ENCODE results near the gene GABRA4. TPM values are rescaled to one million over a fixed set of nuclear protein-coding genes. Genes with fewer than 3 reads are reported as not detected.
A peak's percentile ranks its signal among the peaks of the same experiment; 100 is the strongest.

Gene GABRA4
- polyA plus RNA-seq, 1 experiment, result 3.1 TPM

- no peaks in the 10 kb centered on the region for H3K27me3 ChIP-seq (ENCODE audit: control insufficient read depth, insufficient read depth, low read length)
- peak overlapping the region; percentile 68 for H3K4me3 ChIP-seq (ENCODE audit: low read depth, low read length)
- H3K27ac ChIP-seq (ENCODE audit: low read depth, low read length), result no peak overlapping the region
- ChIA-PET POLR2A (no interaction called here), CTCF (interaction anchor here (0.6 to 3.1 kb wide), 11 partner anchors 10 to 479 kb away, joined by 3 to 34 read pairs (median 5); no protein-coding TSS in a partner anchor)
- DNase-seq (ENCODE audit: low read depth, low spot score), result no peak
- H3K9me3 ChIP-seq (ENCODE audit: control insufficient read depth, insufficient read depth, low read length), result no peaks in the 10 kb centered on the region
- TF ChIP-seq CTCF (IDR thresholded peaks at IDR 0.05; ENCODE audit: low read depth, low read length), result no peak
Measured at GRCh38 chr4:47031751-47032404, 38.5 kb upstream of the GABRA4 start.

- peak; percentile 30 for DNase-seq (ENCODE audit: low read depth, low spot score)
- POLR2A ChIA-PET, result no interaction called here
- no peaks in the 10 kb centered on the region for H3K27me3 ChIP-seq (ENCODE audit: control insufficient read depth, insufficient read depth, low read length)
- CTCF ChIA-PET, result interaction anchor here (0.6 kb wide), 1 partner anchor 479 kb away, joined by 3 read pairs; no protein-coding TSS in a partner anchor
- no peaks in the 10 kb centered on the region for H3K9me3 ChIP-seq (ENCODE audit: control insufficient read depth, insufficient read depth, low read length)
- TF ChIP-seq CTCF (IDR thresholded peaks at IDR 0.05; ENCODE audit: low read depth, low read length), result no peak
- H3K4me3 ChIP-seq (ENCODE audit: low read depth, low read length), result peak within 1 kb of the TSS; percentile 68
- H3K27ac ChIP-seq (ENCODE audit: low read depth, low read length), result no peak within 1 kb of the TSS
Measured at GRCh38 chr4:47031011-47031678, 37.8 kb upstream of the GABRA4 start, which contains the start of gene GABRB1. TSS of gene GABRB1 (plus strand) at chr4:47031567.

GRCh38 chr4:47017494-47017893 is 24.1 kb upstream of the GABRA4 start:
- no peak for DNase-seq (ENCODE audit: low read depth, low spot score)
- ChIA-PET POLR2A (interaction anchor here (0.7 kb wide), 1 partner anchor 410 kb away, joined by 3 read pairs; no protein-coding TSS in a partner anchor), CTCF (interaction anchor here (0.6 kb wide), 1 partner anchor 80 kb away, joined by 3 read pairs; no protein-coding TSS in a partner anchor)
- TF ChIP-seq CTCF (IDR thresholded peaks at IDR 0.05; ENCODE audit: low read depth, low read length), result no peak
- H3K27ac ChIP-seq (ENCODE audit: low read depth, low read length), result no peak overlapping the region
- no peaks in the 10 kb centered on the region for H3K27me3 ChIP-seq (ENCODE audit: control insufficient read depth, insufficient read depth, low read length)
- no peak overlapping the region for H3K4me3 ChIP-seq (ENCODE audit: low read depth, low read length)
- H3K9me3 ChIP-seq (ENCODE audit: control insufficient read depth, insufficient read depth, low read length), result no peaks in the 10 kb centered on the region

- Histone ChIP-seq H3K27ac (ENCODE audit: low read depth, low read length) (no peak overlapping the region), H3K4me3 (ENCODE audit: low read depth, low read length) (no peak overlapping the region), H3K27me3 (ENCODE audit: control insufficient read depth, insufficient read depth, low read length) (no peaks in the 10 kb centered on the region), H3K9me3 (ENCODE audit: control insufficient read depth, insufficient read depth, low read length) (no peaks in the 10 kb centered on the region)
- CTCF ChIA-PET, result interaction anchor here (0.6 kb wide), 1 partner anchor 79 kb away, joined by 3 read pairs; no protein-coding TSS in a partner anchor
- DNase-seq (ENCODE audit: low read depth, low spot score), result no peak
- TF ChIP-seq CTCF (IDR thresholded peaks at IDR 0.05; ENCODE audit: low read depth, low read length), result no peak
- POLR2A ChIA-PET, result interaction anchor here (0.7 kb wide), 1 partner anchor 410 kb away, joined by 3 read pairs; no protein-coding TSS in a partner anchor
Measured at GRCh38 chr4:47017081-47017480, 23.7 kb upstream of the GABRA4 start.

GRCh38 chr4:47013373-47013772 is 20.0 kb upstream of the GABRA4 start:
- H3K27ac ChIP-seq (ENCODE audit: low read depth, low read length), result no peak overlapping the region
- POLR2A ChIA-PET, result no interaction called here

More at GRCh38 chr4:47013373-47013772, 20.0 kb upstream of the GABRA4 start:
- Histone ChIP-seq H3K27me3 (ENCODE audit: control insufficient read depth, insufficient read depth, low read length) (no peaks in the 10 kb centered on the region), H3K4me3 (ENCODE audit: low read depth, low read length) (no peak overlapping the region), H3K9me3 (ENCODE audit: control insufficient read depth, insufficient read depth, low read length) (no peaks in the 10 kb centered on the region)
- no peak for TF ChIP-seq CTCF (IDR thresholded peaks at IDR 0.05; ENCODE audit: low read depth, low read length)
- DNase-seq (ENCODE audit: low read depth, low spot score), result no peak
- CTCF ChIA-PET, result no interaction called here

Measured in AG04450 (cell line).